Body of pancreas (tissue), 4 donors: ENCODE data around the gene ZC3H13. TPM values are rescaled to one million over a fixed set of nuclear protein-coding genes. Genes with fewer than 3 reads are reported as not detected.

Source experiments
- ATAC-seq: fragments of 150-250 bp; one replicate; pipeline ENCODE4 v1.9.1; 2016
- DNase-seq, 4 donors: peaks; one replicate each; pipeline ENCODE4 v3.0.0-alpha.2; 2019
- H3K27ac ChIP-seq, 4 donors: fragments of 200-600 bp; sonication (generic); 1 replicate in 3 of 4; 2 replicates in 1 of 4; pipeline versions ENCODE4 v1.5.1 to v1.6.1; 2016 to 2019; ENCODE audit warnings: mild to moderate bottlenecking in 1 of 4, mixed read lengths in 1 of 4, moderate library complexity in 1 of 4
- H3K27me3 ChIP-seq, 2 donors: fragments of 200-600 bp; sonication (generic); one replicate each; pipeline ENCODE4 v1.6.0; 2016; ENCODE audit warnings: mild to moderate bottlenecking in 1 of 2
- H3K36me3 ChIP-seq, 2 donors: fragments of 200-600 bp; sonication (generic); replicated peaks in 1 of 2; 2 replicates each; pipeline ENCODE4 v1.5.1; 2016; ENCODE audit warnings: low read depth in 2 of 2; ENCODE audit not compliant: insufficient read depth in 1 of 2
- H3K4me1 ChIP-seq: fragments of 200-600 bp; sonication (generic); one replicate; pipeline ENCODE4 v1.6.0; 2016
- H3K4me3 ChIP-seq, 2 donors: fragments of 200-600 bp; sonication (generic); 1 replicate in 1 of 2; 2 replicates in 1 of 2; pipeline ENCODE4 v1.5.1; 2016 to 2019
- H3K9me3 ChIP-seq, 3 donors: fragments of 200-600 bp; sonication (generic); 1 replicate in 2 of 3; 2 replicates in 1 of 3; pipeline ENCODE4 v1.5.1; 2016
- POLR2A ChIP-seq, 3 donors: fragments of 450-650 bp; IDR thresholded peaks; one replicate each; pipeline ENCODE4 v1.6.1; 2016; ENCODE audit warnings: antibody characterized with exemption in 3 of 3, mild to moderate bottlenecking in 2 of 3
- WGBS, 2 donors: methylation state at CpG; one replicate each; pipeline ENCODE4 v1.1.5; 2017; 5-methylcytosine and 5-hydroxymethylcytosine counted together
- intact Hi-C: fragments of 100-400 bp; cut with DNase I; formaldehyde crosslinking; loops from one replicate; pipeline ENCODE4 v1.15.1; 2023
- total RNA-seq, 2 donors: library from RNA; depleted of rRNA; stranded (reverse); fragments of >200 nt; gene quantifications; one replicate each; pipeline ENCODE4 v1.1.0, GENCODE V29; 2016
- TF ChIP-seq, protein P1 (sequence below), 7 experiments: fragments of 450-650 bp in 4 of 7; fragments of 200-600 bp in 3 of 7; sonication (generic) in 3 of 7; IDR thresholded peaks; one replicate each; pipeline ENCODE4 v1.5.1; 2016 to 2019; ENCODE audit warnings: antibody characterized with exemption in 7 of 7

Gene ZC3H13
- total RNA-seq, 2 donors from 2014 or later: 12.7 to 31.0 TPM

- 88 to 89% methylated on average over 4 of the region's 4 CpGs for WGBS, 2 donors
- intact Hi-C loops: no loop called here
- ATAC-seq (no peak), DNase-seq (no peak)
- H3K27ac ChIP-seq: no peak overlapping the region
- TF ChIP-seq POLR2A (IDR thresholded peaks at IDR 0.05): no peak
- TF ChIP-seq, protein P1, sequence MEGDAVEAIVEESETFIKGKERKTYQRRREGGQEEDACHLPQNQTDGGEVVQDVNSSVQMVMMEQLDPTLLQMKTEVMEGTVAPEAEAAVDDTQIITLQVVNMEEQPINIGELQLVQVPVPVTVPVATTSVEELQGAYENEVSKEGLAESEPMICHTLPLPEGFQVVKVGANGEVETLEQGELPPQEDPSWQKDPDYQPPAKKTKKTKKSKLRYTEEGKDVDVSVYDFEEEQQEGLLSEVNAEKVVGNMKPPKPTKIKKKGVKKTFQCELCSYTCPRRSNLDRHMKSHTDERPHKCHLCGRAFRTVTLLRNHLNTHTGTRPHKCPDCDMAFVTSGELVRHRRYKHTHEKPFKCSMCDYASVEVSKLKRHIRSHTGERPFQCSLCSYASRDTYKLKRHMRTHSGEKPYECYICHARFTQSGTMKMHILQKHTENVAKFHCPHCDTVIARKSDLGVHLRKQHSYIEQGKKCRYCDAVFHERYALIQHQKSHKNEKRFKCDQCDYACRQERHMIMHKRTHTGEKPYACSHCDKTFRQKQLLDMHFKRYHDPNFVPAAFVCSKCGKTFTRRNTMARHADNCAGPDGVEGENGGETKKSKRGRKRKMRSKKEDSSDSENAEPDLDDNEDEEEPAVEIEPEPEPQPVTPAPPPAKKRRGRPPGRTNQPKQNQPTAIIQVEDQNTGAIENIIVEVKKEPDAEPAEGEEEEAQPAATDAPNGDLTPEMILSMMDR (IDR thresholded peaks at IDR 0.05): no peak
- H3K4me1 ChIP-seq: no peaks in the 10 kb centered on the region
- H3K27me3 ChIP-seq: no peaks in the 10 kb centered on the region
- peaks cover 0 to 8% of the 10 kb centered on the region in 2 donors for H3K36me3 ChIP-seq
- H3K9me3 ChIP-seq: no peaks in the 10 kb centered on the region
- no peak overlapping the region for H3K4me3 ChIP-seq
Measured at GRCh38 chr13:46038296-46038695, 14.2 kb downstream of the ZC3H13 start.

DNA sequence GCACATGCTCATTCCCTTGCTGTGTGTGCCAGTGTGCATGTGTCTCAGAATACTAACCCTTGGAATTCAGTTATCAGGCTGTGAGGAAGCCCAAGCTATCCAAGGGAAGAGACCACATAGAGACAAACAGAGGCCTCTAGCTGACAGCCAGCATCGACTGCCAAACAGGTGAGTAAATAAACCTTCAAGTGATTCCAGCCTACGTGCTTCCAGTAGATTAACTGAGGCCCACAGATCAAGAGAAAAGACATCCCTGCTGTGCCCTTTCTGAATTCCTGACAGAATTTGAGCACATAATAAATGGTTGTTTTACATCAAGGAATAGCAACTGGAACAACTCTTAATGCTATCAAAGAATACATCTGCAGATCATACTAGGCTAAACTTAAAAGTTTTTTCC, 17.5 kb downstream of the ZC3H13 start:
- no peaks in the 10 kb centered on the region for H3K27me3 ChIP-seq
- DNase-seq (no peak), ATAC-seq (no peak)
- peaks cover 0 to 3% (median 0%) of the 10 kb centered on the region in 3 donors for H3K9me3 ChIP-seq
- no peaks in the 10 kb centered on the region for H3K4me1 ChIP-seq
- no peak overlapping the region for H3K4me3 ChIP-seq
- no peak overlapping the region for H3K27ac ChIP-seq
- peaks cover 0 to 4% of the 10 kb centered on the region in 2 donors for H3K36me3 ChIP-seq
- intact Hi-C loops: no loop called here
- TF ChIP-seq POLR2A (IDR thresholded peaks at IDR 0.05): no peak
- TF ChIP-seq, protein P1 (IDR thresholded peaks at IDR 0.05): no peak
- 32 to 40% methylated on average over 2 of the region's 2 CpGs for WGBS, 2 donors

DNA sequence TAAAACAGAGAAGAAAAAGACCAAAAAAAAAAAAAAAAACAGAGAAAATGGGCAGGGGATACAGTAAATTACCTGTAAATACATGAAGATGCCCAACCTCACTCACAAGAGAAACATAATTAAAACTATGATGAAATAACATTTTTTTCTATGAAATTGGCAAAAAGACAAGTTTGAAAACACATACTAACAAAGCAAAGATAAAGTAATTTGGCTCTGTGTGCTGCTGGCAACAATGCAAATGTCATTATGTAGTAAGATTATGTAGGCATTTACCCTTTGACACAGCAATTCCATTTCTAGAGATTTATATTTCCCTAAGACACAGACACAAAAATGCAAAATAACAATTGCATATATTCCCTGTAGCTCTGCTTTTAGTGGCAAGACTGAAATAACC, 20.2 kb downstream of the ZC3H13 start:
- Histone ChIP-seq H3K4me1 (no peaks in the 10 kb centered on the region), H3K9me3 (peaks cover 0 to 3% (median 0%) of the 10 kb centered on the region in 3 donors), H3K4me3 (no peak overlapping the region), H3K36me3 (no peaks in the 10 kb centered on the region), H3K27me3 (no peaks in the 10 kb centered on the region), H3K27ac (no peak overlapping the region)
- DNase-seq (no peak), ATAC-seq (no peak)
- no peak for TF ChIP-seq POLR2A (IDR thresholded peaks at IDR 0.05)
- TF ChIP-seq, protein P1 (IDR thresholded peaks at IDR 0.05): no peak
- intact Hi-C loops: no loop called here

GRCh38 chr13:46031581-46032263, 20.8 kb downstream of the ZC3H13 start:
- no peak for TF ChIP-seq POLR2A (IDR thresholded peaks at IDR 0.05)
- TF ChIP-seq, protein P1 (IDR thresholded peaks at IDR 0.05): no peak
- Histone ChIP-seq H3K4me3 (no peak overlapping the region), H3K27me3 (no peaks in the 10 kb centered on the region), H3K36me3 (no peaks in the 10 kb centered on the region), H3K4me1 (no peaks in the 10 kb centered on the region), H3K9me3 (peaks cover 0 to 3% (median 0%) of the 10 kb centered on the region in 3 donors), H3K27ac (no peak overlapping the region)
- intact Hi-C loops: no loop called here
- ATAC-seq (no peak), DNase-seq (no peak)
- WGBS, 2 donors: 91 to 92% methylated on average over 4 of the region's 4 CpGs

DNA sequence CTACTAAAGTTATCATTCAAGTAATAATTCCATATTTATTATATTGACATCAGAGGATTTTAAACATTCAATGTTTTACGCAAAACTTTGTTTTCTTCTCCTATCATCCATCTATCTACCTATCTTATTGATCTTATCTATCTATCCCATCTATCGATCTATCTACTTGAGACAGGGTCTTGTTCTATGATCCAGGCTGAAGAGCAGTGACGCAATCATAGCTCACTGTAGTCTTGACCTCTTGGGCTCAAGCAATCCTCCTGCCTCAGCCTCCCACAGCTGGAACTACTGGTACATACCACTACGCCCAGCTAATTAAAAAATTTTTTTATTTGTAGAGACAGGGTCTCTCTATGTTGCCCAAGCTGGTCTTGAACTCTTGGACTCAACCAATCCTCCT, 27.4 kb downstream of the ZC3H13 start:
- TF ChIP-seq POLR2A (IDR thresholded peaks at IDR 0.05): no peak
- TF ChIP-seq, protein P1 (IDR thresholded peaks at IDR 0.05): no peak
- no peaks in the 10 kb centered on the region for H3K4me1 ChIP-seq
- ATAC-seq (no peak), DNase-seq (no peak)
- intact Hi-C loops: no loop called here
- H3K27ac ChIP-seq: no peak overlapping the region
- H3K4me3 ChIP-seq: no peak overlapping the region
- H3K9me3 ChIP-seq: no peaks in the 10 kb centered on the region
- 95% methylated on average over 4 of the region's 4 CpGs for WGBS, 2 donors
- no peaks in the 10 kb centered on the region for H3K27me3 ChIP-seq
- H3K36me3 ChIP-seq: no peaks in the 10 kb centered on the region
